Measurements from ENCODE around the gene MAL.

The MAL gene

DNA sequence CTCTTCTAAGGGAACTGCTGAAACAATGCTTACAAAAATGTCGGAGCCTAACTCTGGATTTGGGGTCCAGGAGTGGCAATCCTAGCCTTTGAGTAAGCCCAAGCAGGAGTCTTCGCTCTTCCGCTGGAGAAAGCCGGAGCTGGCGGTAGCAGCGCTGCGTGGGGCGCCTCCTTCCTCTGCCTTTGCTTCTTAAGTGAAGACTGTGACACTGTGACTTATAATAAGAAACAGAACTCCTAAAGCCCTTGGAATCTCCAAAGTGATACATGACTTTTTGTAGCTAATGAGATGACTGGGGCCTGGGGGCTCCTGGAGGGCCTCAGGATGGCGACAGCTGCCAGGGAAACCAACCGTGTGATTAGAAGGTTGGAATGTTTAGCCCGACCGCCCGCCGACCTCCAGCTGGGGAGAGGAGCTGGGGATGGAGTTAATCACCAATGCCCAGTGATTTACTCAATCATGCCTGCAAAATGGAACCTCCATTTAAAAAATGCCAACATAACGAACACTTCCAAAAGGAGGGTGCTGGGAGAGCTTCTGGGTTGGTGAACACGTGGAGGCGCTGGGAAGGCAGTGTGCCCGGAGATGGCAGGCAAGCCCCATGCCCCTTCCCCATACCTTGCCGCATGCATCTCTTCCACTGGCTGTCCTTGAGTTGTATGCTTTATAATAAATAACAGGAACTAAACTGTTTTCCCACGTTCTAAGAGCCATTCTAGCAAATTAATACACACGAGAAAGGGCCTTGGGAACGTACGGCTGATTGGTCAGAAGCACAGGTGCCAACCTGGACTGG lies 29.0 kb upstream of the MAL start:
- no peak for DNase-seq (ENCODE audit: low spot score)

- no peak for DNase-seq (ENCODE audit: low spot score)
Observed at GRCh38 chr2:94997981-94998930, 27.3 kb upstream of the MAL start.

- DNase-seq (ENCODE audit: low spot score), result no peak
Observed at GRCh38 chr2:94999431-94999883, 26.1 kb upstream of the MAL start.

GRCh38 chr2:95001051-95001562 lies 24.4 kb upstream of the MAL start:
- DNase-seq (ENCODE audit: low spot score), result no peak

- no peak for DNase-seq (ENCODE audit: low spot score)
Observed at GRCh38 chr2:95001701-95002100, 23.8 kb upstream of the MAL start.

GRCh38 chr2:95002498-95002897 lies 23.0 kb upstream of the MAL start:
- no peak for DNase-seq (ENCODE audit: low spot score)

DNA sequence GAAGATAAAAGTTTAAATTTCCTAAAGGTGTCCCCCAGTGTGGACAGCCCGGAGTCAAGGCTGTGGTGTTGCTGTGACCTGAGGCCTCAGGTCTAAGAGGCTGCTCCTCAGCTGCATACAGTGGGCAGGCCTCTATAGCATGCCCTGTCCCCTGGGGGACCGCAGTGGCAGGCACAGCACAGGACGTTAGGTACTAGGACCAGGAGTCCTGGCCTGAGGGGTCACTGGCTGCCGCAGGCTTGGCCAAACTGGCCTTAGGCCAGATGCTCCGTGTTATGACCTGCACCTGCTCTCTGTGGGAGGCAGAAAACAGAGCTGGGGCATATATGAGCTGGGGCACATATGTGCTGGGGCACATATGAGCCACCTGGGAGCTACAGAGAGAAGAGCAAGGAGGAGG lies 21.2 kb upstream of the MAL start:
- no peak for DNase-seq (ENCODE audit: low spot score)

DNA sequence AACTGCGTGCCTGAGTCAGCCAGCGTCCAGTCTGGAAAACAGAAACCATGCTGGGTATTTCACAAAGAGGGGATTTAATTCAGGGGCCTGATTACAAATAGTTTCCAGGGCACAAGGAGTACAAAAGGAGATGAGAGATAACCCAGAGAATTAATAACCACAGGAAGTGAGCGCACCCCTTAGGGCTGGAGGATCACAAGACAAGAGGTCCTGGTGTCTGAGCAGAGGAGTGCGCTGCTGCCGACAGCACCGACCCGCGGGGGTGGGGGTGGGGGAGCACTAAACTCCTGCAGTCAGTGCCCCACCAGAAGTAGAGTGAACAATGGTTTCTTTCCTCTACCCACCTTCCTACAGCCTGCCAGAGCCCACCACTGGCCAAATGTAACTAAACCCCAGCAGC lies 20.8 kb upstream of the MAL start:
- no peak for DNase-seq (ENCODE audit: low spot score)

DNA sequence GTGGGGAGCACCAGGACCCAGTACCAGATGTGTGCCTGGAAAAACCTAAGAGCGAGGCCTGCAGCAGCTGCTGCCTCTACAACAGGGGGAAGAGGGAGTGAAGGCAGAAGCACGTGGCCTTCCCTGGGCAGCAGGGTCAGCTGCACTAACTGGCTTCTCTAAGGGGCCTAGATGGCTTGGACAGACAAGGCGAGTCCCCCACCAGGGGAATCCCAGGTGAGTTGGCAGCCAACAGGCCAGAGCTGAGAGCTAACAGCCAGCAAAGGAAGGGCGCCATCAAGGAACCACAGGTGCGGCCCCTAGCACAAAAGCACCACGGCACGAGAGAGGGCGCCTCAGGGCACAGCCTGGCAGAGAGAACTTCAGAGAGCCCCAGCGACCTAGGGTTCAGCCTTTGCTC lies 19.8 kb upstream of the MAL start:
- no peak for DNase-seq (ENCODE audit: low spot score)

GRCh38 chr2:95006588-95006987 lies 18.9 kb upstream of the MAL start:
- DNase-seq (ENCODE audit: low spot score), result no peak

GRCh38 chr2:95007031-95007609 lies 18.4 kb upstream of the MAL start:
- DNase-seq (ENCODE audit: low spot score), result no peak

DNA sequence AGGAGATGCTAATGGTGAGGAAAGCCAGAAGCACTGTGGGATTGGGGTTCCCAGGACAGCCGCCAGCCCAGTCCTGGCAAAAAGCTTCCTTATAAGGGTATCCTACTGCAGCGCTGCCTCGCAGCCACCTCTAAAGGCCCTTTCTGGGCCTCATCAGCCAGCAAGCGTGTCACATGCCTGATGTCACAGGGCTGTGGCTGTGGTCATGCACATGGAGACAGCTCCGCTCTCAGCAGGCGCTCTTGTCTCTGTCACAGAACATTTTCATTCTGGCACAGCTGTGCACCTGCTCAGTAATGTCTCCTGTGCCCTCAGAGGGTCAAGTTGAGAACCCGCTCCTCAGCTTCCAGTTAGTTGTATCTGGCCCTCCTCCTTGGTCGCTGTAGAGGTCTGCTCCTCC lies 17.7 kb upstream of the MAL start:
- peak; percentile 74 for DNase-seq (ENCODE audit: low spot score)

- no peak for DNase-seq (ENCODE audit: low spot score)
Observed at GRCh38 chr2:95008306-95008705, 17.2 kb upstream of the MAL start.

- no peak for DNase-seq (ENCODE audit: low spot score)
Observed at GRCh38 chr2:95008996-95009395, 16.5 kb upstream of the MAL start.

DNA sequence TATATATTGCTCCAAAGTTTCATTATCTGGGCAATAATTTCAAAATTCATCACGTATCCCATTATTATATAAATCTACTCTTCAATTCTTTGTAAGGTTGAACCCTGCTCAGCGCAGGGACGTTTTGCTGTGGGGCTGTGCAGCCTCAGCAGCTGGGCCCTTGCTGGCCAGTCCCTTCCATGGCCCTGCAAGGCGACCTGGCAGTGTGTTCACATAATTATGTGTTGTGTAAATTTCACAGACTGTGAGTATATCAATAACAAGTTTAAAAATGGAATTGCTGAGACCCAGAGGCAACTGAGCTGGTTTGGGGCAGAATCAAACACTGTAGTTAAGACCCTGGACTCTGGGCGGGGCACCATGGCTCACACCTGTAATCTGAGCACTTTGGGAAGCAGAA lies 16.1 kb upstream of the MAL start:
- no peak for DNase-seq (ENCODE audit: low spot score)

DNA sequence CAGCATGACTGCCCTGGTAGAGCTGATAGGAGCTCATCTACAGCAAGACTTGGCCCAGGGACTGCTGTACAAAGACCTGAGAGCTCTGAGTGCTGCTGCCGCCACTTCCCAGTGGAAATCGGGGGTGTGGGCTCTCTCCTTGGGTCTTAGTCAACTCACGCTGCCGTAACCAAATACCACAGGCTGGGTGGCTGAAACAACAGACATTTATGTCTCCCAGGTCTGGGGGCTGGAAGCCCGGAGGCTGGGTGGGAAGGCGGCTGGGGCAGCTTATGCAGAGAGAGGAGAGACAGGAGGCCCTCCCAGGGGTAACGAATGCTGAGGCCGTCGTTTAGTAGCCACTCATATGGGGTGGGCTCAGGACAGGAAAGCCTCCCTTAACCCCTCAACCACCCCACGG lies 15.4 kb upstream of the MAL start:
- DNase-seq (ENCODE audit: low spot score), result no peak

DNA sequence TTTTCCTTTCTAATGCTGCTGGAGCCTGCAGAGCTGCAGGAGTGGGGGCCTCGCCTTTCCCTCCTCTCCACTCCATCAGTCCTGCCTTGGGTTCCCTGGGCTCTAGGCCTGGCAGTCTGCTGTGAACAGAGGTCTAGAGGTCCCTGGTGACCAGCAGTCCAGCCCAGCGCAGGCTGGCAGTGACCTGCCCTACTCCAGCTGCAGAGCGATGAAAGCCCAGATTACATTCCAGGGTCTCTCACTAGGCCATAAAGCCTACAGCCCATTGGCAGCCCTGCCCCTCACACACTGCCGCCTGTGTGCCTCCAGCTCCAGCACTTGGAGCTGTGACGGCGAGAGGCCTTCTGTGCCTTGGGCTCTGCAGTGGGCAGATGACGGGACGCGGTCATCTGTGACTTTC lies 14.8 kb upstream of the MAL start:
- no peak for DNase-seq (ENCODE audit: low spot score)

DNA sequence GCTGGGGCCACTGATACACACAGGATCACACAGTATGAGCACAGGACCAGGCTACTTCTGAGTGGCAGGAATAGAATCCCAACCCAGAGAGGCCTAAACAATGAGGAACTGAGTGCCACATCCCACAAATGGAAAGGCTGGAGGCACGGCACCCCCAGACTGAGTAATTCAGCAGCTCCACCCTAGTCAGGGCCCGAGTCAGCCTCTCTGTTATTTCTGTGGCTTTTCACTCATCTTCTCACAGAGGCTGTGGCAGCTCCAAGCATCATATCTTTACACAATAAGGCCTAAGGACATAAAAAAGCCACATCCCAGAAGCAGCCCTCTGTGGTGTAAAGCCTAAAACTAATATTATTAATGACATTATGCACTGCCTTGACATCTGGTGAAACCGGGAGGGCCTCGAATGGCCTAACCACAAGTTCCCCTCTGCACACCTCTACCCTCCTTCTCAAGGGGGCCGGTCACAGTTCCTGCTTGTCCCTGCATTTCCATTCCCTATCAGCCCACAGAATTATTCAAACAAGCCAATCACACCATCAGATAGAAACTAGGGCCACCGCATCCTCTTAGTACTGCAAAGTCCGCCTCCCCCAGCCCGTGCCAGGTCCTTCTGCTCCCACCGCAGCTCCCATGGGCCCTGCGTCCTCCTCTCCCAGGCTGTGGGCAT lies 12.5 kb upstream of the MAL start:
- DNase-seq (ENCODE audit: low spot score), result no peak

DNA sequence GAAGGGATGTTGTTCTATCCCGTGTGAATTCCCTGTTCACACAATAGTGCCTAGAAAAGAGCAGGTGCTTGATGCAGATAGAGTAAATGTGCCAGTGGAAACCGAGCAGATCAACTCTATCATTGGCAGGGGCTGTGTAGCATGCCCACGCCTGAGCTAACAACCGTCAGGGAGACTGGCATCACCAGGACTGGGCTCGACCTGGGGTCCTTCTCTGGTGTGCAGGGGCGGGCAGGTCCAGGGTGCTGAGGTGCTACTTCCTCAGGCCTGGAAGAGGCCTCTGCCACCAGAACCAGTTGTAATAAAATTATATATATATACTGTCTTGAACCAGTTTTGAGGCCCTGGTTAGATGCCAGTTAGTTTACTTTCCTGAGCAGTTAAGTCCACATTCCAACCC lies 11.8 kb upstream of the MAL start:
- DNase-seq (ENCODE audit: low spot score), result no peak

GRCh38 chr2:95014126-95014708 lies 11.3 kb upstream of the MAL start:
- no peak for DNase-seq (ENCODE audit: low spot score)

DNA sequence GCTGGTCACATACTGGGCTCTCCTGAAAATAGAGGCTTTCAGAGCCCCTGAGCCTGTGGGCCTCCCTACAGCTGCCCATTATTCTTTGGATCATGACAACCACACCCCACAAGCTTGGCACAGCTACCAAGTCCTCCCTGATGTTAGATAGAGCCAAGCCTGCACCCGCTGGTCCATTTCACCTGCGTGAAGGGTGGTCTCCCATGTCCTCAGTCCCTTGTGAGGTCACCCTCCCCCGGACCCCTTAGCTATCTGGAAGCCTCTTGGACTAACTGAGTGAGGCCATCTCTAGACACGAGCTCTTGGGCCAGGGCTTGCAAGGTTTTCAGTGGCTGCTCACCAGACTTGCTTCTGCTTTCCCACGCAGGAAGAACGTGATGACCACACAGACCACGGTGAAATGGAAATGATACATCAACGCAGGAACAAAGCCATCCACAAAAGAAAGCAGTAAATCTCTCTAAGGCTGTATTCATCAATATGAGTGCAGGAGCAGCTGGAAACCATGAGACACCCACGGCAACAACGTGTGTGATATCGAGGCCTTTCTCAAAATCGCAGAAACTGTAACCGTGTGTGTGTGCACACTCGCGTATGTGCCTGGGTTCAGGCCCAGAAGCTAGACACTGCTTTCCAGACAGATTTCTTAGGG lies 10.1 kb upstream of the MAL start:
- no peak for DNase-seq (ENCODE audit: low spot score)
